GM21381 (cell line): ENCODE results near the gene FHL5.
"Not testable (repeated sequence)": the region's sequence is repeated elsewhere in the genome, so short reads cannot be mapped to it uniquely, and the experiment has no call there.

ENCODE experiments used
- ATAC-seq: cut with Tn5 transposase; IDR thresholded peaks from one replicate; pipeline ENCODE4 v1.9.1; 2021; ENCODE audit warnings: mild to moderate bottlenecking, moderate library complexity; ENCODE audit not compliant: unreplicated experiment

FHL5 gene

DNA sequence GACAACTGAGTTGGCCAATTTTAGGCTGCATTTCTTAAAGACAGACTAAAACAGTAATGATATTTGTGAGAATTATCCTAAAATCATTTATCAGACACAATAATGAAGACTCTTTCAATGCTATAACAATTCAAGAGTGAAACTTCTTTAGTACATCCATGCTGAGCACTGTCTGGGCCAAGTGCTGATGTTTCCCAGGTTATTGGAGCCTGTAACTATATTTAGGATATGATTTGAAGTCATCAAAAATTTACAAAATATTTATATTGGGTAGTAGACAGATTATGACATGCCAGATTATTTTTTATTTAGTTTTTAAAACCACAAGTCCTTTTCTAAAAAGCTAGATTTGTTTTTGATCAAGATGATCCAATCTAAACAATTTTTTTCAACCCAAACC, 45.1 kb downstream of the FHL5 start:
- ATAC-seq, result no peak

DNA sequence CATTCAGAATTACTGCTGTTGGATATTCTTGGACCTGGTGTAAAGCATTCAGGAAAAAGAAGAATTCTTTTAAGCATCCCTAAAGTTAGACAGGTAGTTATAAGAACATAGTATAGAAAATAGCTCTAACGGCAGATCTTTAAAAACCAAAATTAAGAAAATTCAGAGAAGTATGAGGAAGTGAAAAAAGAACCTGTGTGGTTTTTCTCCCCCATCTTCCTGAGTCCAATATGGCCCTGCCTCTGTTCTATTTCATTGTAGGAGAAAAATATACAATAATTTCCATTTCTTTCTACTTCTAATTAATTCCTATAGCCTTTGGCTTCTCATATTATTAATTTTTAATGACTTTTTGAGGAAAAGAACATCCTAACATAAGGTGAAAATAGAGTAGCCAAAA, 47.1 kb downstream of the FHL5 start:
- ATAC-seq, result peak; percentile 46

DNA sequence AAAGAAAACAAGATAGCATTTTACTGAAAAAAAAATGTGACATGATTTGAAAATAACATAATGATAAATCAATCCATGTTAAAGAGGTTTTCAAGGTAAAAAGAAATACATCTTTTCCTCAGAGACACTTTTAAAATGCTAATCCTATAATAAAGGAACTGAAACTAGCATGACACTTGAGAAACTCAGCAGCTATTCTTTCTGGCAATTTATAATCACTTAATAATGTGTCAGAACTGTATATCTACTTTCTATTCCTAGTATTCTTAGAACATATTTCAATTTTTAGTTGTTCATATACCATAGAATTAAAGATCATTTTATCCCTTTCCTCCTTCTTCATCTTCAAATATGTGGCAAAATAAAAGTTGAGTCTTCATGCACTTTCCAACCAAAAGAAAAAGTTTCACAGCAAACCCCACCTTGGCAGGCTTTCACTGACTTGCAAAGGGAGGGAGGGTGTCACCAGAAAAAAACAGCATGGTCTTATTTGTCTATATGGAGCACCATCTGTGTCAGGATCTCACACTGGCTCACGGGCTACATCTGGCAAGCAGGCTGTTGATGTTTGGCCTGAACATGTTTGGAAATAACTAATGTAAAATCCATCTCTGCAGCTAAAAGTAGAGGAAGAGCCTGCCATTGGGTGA, 48.5 kb downstream of the FHL5 start:
- peak; percentile 72 for ATAC-seq

DNA sequence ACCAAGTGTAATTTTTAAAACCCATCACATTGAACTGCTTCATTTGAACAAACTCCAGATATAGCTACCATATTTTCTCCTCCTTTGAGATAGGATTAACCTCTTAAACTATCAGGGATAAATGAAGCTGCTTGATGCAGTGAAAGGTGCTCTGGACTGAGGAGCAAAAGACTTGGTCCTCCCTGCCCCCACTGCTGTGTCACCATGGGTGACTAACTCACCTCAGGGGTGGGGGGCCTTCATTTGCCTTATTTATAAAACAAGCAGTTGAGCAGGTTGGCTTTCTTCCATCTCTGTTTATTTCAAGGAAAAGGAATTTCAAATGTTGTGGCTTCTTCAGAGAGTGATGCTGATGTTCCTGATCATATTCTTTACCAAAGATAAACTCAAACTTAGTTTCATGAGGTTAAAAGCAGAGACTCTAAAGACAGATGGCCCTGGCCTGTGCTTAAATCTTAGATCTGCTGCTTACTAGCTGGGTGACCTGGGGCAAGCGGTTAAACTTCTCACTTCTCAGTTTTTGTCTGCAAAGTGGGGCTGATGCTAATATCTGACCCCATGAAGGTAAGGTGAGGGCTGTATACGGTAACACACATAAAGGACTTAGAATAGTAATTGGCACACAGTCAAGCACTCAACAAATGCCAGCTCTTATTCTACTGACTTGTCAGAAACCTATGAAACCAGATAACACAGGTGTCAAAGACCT, 50.5 kb downstream of the FHL5 start:
- no peak for ATAC-seq

DNA sequence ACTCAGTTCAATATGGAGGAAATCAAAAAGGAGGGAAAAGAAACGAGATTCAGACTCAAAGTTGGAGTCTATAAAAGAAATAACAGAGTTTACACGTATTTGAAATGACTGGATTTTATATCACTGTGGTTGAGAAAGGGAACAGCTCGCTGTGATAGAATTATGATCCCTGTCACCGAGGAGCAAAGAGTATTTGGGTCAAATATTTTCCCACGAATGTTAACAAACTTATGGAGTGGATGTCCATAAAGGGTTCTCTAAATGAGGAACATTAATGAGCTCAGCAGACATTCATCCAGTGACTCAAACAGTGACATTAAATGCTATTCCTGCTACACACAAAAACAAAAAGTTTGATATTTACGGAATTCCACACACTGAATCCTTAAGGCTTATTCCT, 57.9 kb downstream of the FHL5 start:
- ATAC-seq, result no peak

DNA sequence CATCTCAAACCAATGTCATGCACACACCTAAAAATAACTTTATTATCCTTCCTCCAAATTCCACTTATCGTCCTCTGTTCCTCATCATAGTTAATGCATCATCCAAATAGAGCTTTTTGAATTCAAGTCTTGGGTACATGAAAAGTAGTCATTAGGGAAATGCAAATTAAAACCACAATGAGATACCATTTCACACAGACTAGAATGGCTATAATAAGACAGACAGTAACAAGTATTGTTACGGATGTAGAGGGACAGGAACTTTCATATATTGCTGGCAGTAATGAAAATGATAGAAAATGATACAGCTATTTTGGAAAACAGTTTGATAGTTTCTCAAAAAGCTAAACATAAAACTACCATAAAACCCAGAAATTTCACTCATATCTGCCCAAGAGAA, 59.1 kb downstream of the FHL5 start:
- ATAC-seq, result no peak

DNA sequence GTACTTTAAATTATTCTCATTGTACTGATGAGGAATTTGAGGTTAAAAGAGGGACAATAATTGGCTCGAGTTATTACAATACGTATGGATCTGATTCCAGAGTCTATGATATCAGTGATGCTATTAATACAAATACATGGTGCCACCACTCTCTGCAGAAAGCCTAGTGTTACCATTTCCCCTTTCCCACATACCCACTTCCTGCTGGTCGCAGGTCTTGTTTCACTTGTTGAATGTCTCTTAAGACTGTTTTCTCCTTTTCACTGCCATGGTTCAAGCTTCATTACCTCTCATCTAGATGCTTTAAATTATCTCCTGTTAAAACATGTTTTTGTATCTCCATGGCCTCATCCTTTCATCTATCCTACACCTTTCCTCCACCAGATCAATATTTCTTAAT, 62.0 kb downstream of the FHL5 start:
- ATAC-seq, result no peak

DNA sequence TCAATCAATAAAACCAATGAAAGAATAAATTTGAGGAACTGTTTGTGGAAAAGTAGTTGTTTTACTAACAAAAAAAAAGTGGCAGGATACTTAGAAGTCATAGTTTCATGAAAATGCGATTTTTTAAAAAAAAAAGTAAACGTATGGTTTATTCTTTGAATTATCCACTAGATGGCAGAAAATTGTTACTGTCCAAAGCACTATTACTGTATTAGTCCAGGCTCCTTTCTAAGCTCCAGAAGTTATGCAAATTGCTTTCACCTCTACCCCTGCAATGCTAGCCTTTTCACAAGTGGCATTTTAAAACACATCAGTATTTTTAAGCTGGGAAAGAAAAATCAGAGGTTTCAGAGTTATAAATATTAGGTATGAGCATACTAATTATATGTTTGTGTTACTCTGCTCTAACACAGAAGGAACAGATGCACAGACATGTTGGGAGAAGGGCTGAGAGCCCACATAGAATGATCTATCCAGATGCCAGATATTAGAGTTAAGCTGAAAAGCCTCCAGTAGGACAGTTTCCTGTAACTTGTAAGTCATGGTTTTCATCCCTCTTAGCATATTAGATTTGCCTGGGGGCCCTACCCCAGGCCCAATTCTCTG, 63.9 kb downstream of the FHL5 start:
- ATAC-seq, result peak; percentile 88

DNA sequence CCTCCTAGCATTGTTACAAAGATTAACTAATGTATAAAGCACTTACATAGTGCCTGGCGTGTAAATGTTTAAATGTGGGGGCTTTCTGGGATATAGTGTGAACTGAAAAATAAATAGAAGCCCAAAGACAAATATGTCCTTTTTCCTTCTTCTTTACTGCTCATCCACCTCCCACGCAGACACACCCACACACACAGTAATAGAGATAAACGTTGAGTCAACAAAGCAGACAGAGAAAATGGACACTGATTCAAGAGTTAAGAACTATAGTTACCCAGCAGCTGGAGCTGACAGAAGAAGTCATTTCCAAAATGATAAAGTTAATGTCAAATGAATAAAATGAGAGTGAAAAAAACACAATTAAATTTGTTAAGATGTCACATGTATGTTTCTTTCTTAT, 68.3 kb downstream of the FHL5 start:
- no peak for ATAC-seq

DNA sequence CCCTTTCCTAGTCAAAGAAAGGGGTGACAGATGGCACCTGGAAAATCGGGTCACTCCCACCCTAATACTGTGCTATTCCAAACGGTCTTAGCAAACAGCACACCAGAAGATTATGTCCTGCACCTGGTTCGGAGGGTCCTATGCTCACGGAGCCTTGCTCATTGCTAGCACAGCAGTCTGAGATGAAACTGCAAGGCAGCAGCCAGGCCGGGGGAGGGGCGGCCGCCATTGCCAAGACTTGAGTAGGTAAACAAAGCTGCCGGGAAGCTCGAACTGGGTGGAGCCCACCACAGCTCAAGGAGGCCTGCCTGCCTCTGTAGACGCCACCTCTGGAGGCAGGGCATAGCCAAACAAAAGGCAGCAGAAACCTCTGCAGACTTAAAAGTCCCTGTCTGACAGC, 75.1 kb downstream of the FHL5 start:
- not testable (repeated sequence) for ATAC-seq

DNA sequence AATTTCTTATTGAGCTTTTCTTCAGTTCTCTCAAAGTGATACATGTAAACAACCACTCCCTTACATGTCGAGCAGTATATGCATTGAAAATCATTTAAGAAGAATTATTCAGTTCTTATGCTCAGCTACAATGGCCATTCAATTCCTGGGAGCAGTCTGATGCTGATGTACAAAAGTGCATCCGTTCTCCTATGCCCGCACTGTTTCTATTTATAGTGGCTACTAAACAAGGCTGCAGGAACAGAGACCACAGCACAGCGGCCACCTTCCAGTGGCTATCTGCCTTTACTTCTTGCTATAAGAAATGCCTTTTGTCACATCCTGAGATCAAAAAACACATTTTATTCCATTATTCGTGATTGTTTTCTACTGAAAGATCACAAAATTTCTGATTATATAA, 82.2 kb downstream of the FHL5 start:
- no peak for ATAC-seq

DNA sequence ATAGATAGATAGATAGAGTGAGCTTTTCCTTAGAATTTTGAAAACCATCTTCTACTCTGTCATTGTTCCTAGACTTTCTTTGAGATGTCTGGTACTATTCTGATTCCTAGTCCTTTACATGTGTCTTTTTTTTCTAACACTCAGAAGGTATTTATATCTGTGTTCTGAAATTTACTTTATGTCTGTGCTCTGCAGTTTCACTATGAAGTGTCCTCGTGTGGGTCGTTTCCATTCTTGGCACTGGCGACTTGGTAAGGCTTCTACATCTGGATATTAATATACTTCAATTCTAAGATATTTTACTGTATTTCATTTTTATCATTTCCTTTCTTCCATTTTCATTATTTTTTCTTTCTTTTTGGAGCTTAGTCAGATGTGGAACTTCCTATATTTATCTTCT, 87.0 kb downstream of the FHL5 start:
- ATAC-seq, result peak; percentile 60

DNA sequence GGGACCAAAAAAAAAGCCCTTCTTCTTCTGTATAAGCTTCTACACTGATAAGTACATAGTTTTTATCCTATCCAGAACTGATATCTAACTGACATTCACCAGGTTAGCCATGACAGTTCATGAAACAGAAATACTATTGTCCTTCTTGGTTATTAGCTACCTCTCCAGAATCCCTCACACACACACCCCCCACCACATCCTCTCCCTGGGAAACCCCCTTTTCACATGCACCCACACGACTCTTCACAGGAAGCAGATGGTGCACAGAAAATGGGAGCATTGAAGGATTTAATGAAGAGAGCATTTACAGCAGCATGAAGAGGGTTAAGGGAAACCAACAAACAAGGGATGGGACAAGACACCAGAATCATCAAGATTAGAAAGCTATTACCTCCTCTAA, 88.9 kb downstream of the FHL5 start:
- ATAC-seq, result peak; percentile 62

DNA sequence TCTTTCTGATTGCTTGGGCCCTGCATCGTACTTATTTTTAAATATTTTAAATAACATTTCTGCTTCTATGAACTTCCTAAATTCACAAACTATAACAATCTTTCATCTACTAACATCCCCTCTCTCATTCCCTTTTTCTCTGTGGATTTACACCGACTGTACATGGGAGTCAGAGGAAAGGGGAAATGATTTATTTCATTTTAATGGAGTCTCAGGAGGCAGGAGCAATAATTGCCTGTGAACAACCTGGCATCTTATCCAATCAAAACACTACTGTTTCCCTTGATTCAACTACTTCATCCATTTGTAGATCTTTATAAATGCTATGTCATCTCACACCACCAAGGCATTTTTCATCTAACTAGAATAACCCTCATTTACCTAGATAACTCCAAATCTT, 89.6 kb downstream of the FHL5 start:
- ATAC-seq, result no peak

DNA sequence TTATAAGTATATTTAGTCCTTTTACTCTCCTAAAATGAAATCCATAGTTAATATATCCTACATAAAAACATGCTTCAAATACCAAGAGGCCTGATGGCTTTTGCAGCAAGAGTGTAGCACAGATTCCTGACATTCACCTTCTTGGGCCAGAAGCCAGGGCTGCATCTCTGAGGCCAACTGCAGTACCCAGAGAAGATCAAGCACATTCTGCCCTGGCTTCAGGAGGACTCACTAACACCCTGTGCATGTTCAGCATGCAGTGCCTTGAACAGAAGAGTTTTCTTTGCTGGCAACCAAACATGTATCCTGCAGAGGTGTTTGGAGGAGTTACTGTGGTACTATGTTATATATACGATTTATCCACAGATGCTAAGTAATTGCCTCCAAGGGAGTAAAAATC, 90.3 kb downstream of the FHL5 start:
- ATAC-seq, result no peak

DNA sequence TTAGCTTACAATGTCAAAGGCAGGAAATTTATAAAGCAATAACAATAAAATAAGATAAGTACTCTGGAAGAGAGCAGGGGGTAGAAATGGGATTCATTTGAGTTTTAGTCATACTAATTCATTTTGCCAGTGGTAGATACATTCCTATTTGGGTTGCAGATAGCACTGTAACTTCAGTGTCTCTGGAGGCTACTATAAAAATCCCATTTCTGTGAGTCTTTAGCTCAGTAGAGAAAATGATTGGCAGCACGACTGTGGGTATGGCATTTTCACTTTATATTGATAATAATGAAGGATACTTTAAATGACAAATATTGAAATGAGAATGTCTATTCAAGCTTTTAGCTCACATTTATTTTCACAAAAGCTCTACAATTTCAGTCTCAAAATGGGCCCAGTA, 93.6 kb downstream of the FHL5 start:
- no peak for ATAC-seq

DNA sequence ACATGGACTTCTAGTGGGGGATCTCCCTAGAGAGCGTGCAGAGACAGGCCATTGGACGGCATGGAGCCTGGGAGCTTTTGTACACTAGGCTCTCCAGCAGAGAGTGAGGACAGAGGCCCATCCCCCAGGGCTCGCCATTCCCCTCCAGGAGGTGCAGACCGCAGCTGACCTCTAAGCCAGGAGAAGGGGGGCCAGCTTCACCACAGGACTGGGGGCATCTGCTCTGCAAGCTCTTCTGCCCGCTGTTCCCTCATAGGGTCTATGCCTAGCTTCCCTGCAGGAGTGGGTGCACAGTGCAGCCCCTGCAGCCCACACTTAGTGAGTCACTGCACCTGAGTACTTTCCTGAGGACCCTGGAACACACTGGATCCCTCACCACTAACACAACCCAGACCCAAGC, 94.4 kb downstream of the FHL5 start:
- no peak for ATAC-seq

DNA sequence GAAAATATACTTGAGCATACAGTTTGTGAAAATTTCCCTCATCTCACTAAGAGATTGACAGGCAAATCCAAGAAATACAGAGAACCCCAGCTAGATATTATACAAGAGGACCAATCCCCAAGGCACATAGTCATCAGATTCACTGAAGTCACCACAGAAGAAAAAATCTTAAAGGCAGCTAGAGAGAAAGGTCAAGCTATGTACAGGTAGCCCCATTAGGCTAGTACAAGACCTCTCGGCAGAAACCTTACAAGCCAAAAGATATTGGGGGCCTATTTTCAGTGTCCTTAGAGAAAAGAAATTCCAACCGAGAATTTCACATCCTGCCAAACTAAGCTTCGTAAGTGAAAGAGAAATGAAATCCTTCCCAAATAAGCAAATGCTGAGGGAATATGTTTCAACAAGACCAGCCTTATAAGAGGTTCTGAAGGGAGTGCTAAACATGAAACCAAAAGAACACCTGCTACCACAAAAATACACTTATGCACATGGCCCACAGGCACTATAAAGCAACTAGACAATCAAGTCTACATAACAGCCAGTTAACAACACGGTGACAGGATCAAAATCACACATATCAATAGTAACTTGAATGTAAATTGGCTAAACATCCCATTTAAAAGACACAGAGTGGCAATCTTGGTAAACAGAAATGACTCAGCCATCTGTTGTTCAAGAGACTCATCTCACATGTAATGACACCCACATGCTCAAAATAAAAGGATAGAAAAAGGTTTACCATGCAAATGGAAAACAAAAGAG, 96.3 kb downstream of the FHL5 start:
- no peak for ATAC-seq
